ENCODE data around the gene IRF2. TPM values are rescaled to one million over a fixed set of nuclear protein-coding genes. Genes with fewer than 3 reads are reported as not detected.

IRF2 gene
- total RNA-seq, 4 donors from 2014 or later: 16.9 to 53.1 (median 28.9) TPM

DNA sequence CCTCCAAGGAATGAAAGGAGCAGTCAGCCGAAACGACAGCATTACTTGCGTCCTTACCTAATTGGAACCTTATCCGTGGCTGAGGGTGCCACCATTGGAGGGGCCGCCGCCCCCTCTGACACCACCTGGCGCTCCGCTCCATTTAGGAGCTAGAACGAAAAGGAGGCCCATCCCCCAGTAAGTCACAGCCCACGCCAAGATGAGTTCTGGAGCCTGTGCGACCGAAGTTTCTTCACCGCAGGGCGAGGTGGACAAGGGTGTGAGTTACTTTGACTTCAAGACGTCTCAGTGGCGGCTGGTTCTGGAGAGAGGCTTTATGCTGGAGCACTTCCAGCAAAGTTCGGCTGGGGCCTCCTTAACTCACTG, 729 bp upstream of the IRF2 start:
- ATAC-seq (ENCODE audit: low FRiP score): peak; percentile 42
- TF ChIP-seq, protein P1, sequence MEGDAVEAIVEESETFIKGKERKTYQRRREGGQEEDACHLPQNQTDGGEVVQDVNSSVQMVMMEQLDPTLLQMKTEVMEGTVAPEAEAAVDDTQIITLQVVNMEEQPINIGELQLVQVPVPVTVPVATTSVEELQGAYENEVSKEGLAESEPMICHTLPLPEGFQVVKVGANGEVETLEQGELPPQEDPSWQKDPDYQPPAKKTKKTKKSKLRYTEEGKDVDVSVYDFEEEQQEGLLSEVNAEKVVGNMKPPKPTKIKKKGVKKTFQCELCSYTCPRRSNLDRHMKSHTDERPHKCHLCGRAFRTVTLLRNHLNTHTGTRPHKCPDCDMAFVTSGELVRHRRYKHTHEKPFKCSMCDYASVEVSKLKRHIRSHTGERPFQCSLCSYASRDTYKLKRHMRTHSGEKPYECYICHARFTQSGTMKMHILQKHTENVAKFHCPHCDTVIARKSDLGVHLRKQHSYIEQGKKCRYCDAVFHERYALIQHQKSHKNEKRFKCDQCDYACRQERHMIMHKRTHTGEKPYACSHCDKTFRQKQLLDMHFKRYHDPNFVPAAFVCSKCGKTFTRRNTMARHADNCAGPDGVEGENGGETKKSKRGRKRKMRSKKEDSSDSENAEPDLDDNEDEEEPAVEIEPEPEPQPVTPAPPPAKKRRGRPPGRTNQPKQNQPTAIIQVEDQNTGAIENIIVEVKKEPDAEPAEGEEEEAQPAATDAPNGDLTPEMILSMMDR (IDR thresholded peaks at IDR 0.05): no peak
- DNase-seq (ENCODE audit: low spot score): peak; percentile 38

DNA sequence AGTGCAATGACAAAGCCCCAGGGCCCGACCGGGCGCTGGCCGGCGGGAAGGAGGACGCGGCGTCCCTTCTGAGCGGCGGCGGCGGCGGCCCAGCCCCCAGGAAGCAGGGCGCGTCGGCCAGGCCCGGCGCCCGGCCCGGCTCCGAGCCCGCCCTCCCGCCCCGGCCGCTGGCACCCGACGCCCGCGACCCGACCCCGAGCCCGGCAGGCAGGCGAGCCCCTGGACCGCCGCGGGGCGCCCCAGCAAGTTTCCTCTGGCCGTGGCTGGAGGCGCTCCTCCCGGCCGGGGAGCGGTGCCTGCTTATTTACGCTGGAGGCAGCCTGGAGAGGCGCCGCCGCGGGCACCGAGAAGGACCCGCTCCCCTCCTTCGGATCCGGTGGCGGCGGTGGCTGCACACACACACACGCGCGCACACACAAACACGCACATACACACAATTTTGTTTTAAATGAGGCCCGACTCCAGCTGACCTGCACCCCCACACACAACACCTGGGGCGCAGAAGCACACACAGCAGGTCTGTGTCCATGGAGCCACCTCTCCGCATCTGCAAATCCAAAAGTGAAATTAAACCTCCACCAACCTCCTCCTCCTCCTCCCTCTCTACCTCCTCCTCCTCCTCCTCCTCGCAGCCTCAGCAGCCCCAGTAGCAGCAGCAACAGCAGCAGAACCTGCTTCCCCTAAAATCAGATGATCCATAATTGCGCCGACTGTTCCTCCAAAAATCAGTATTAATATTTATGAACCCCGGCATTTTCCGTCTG, 669 bp downstream of the IRF2 start:
- TF ChIP-seq, protein P1 (IDR thresholded peaks at IDR 0.05): no peak
- ATAC-seq (ENCODE audit: low FRiP score) (peak; percentile 5), DNase-seq (ENCODE audit: low spot score) (no peak)

DNA sequence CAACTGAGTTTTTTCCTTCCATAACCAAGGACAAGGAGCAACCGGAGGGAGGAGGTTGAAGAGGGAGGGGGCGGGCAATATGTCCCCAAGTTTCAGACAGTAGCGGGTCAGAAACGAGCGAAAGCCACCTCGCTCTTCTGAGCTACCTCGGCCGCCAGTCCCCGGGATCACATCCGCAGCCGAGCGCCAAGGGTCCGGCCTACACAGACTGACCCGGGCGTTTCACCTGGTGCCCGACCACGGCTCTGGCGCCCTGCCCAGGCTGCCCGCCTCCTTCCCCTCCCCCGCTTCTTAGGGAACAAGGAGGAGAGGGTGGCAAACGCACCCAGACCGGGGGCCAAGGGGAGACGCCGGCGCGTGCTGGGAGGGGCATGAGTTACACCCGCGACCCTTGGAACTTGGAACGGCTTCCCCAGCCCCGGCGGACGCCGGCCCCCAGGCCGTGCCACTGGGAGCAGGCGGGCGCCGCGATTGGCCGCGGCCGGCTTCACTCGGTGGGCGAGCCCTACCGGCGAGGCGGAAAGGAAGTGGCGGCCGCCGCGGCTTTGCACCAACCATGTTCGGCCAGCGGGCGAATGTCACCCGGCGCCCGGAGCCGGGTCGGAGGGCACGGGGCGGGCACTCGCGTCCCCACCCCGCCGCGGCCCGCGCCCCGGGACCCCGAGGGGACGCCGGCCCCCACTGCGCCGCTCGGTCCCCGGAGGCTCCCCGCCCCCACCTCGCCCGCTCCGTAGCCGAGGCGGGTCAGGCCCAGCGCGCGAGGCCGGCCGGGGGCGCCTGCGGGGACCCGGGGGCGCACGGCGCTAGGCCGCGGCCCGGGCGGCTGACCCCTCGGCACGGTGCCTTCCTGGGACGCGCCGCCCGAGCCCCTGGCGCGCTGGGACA, 1.5 kb downstream of the IRF2 start:
- peak; percentile 66 for ATAC-seq (ENCODE audit: low FRiP score)
- TF ChIP-seq, protein P1 (IDR thresholded peaks at IDR 0.05): no peak

DNA sequence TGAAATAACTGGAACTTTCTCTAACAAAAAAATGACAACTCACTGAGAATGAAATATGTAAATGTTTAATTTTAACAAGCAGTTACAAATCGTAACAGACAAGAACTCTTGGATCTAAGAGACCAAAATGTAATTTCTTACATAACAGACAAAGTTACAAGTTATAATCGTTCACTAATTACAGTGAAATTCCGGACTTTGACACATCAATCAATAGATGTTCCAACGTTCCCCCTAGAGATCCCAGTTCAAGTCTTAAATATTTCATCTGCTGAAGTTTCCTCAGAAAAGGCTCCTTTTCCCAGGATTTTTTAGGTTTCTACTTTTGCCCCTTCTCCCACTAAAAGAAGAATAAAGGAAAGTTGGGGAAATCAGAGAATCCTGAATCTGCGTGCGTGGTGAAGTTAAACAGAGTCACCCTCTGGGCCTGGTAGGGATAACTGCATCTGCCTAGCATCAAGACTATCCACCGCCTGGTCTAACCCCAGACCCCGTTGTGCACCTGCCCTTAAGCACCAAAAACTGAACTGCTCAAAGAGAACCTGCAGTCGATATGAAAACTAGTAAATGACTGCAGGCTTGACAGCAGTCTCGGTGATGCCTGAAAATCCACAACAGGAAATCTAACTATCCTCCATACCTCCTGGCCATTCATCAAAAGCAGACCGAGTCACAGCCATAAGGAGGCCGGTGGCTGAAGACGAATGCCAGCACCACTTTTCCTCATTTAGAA, 2.3 kb downstream of the IRF2 start:
- DNase-seq (ENCODE audit: low spot score) (no peak), ATAC-seq (ENCODE audit: low FRiP score) (no peak)
- TF ChIP-seq, protein P1 (IDR thresholded peaks at IDR 0.05): no peak

More for the DNA sequence above, 1.5 kb downstream of the IRF2 start:
- peak; percentile 51 for DNase-seq (ENCODE audit: low spot score)

DNA sequence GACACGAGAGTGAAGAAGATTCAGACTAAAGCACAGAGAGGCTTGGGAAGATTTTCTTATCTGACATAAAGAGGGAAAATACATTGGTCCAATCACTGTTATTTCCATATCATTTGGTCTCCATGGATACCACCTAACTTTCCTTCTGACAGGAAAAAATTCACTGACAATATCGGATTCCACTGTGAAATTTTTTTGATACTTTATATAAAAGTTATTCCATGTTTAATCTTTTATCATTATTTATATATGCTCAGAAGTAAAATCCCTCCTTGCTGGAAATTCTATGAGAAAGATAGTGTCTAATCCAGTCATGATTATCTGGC, 3.6 kb downstream of the IRF2 start:
- TF ChIP-seq, protein P1 (IDR thresholded peaks at IDR 0.05): no peak
- ATAC-seq (ENCODE audit: low FRiP score) (no peak), DNase-seq (ENCODE audit: low spot score) (no peak)

DNA sequence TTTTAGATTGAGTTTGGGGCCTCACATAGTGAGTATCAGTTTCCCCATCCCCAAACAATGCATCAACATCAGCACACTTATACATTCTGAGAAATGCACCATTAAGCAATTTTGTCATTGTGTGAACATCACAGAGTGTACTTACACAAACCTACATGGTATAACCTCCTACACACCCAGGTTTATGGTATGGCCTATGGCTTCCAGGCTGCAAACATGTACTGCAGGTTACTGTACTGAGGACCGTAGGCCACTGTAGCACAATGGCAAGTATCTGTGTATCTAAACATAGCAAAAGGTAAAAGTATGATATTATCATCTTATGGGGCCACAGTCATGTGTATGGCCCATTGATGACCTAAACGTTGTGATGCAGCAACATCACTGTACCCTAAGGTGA, 7.7 kb downstream of the IRF2 start:
- DNase-seq (ENCODE audit: low spot score) (no peak), ATAC-seq (ENCODE audit: low FRiP score) (no peak)
- TF ChIP-seq, protein P1 (IDR thresholded peaks at IDR 0.05): no peak

Data from omental fat pad (tissue), 4 donors.